DMS 273 (cell line): ENCODE results near the gene GNG7.
"Not testable (repeated sequence)": the region's sequence is repeated elsewhere in the genome, so short reads cannot be mapped to it uniquely, and the experiment has no call there.

ENCODE experiments used
- DNase-seq: peaks from one replicate; lab custom pipeline; 2025; ENCODE audit not compliant: unreplicated experiment; lab: John Stamatoyannopoulos, UW

The GNG7 gene

GRCh38 chr19:2678044-2678671, 24.3 kb downstream of the GNG7 start:
- no peak for DNase-seq

GRCh38 chr19:2676823-2677222, 25.7 kb downstream of the GNG7 start:
- no peak for DNase-seq

GRCh38 chr19:2675892-2676291, 26.6 kb downstream of the GNG7 start:
- no peak for DNase-seq

GRCh38 chr19:2670217-2670616, 32.3 kb downstream of the GNG7 start:
- DNase-seq = no peak

- no peak for DNase-seq
Measured at GRCh38 chr19:2668175-2668763, 34.2 kb downstream of the GNG7 start.

- not testable (repeated sequence) for DNase-seq
Measured at GRCh38 chr19:2667349-2667748, 35.1 kb downstream of the GNG7 start.

GRCh38 chr19:2666344-2666994, 36.0 kb downstream of the GNG7 start:
- no peak for DNase-seq

GRCh38 chr19:2665103-2665502, 37.4 kb downstream of the GNG7 start:
- DNase-seq = no peak

GRCh38 chr19:2663920-2664571, 38.4 kb downstream of the GNG7 start:
- DNase-seq = no peak

- peak; percentile 46 for DNase-seq
Measured at GRCh38 chr19:2661615-2662014, 40.9 kb downstream of the GNG7 start.

GRCh38 chr19:2659856-2660432, 42.5 kb downstream of the GNG7 start:
- DNase-seq = no peak

- DNase-seq = no peak
Measured at GRCh38 chr19:2656533-2656932, 46.0 kb downstream of the GNG7 start.

GRCh38 chr19:2653710-2654707, 48.5 kb downstream of the GNG7 start:
- no peak for DNase-seq

GRCh38 chr19:2653218-2653617, 49.3 kb downstream of the GNG7 start:
- DNase-seq = no peak

GRCh38 chr19:2652504-2653099, 49.9 kb downstream of the GNG7 start:
- no peak for DNase-seq

GRCh38 chr19:2651002-2651733, 51.3 kb downstream of the GNG7 start:
- not testable (repeated sequence) for DNase-seq

GRCh38 chr19:2650515-2650914, 52.0 kb downstream of the GNG7 start:
- DNase-seq = no peak

- peak; percentile 91 for DNase-seq
Measured at GRCh38 chr19:2648528-2648937, 54.0 kb downstream of the GNG7 start.

GRCh38 chr19:2648099-2648498, 54.4 kb downstream of the GNG7 start:
- no peak for DNase-seq
